ENCODE results near the gene GADL1.

GADL1 gene

DNA sequence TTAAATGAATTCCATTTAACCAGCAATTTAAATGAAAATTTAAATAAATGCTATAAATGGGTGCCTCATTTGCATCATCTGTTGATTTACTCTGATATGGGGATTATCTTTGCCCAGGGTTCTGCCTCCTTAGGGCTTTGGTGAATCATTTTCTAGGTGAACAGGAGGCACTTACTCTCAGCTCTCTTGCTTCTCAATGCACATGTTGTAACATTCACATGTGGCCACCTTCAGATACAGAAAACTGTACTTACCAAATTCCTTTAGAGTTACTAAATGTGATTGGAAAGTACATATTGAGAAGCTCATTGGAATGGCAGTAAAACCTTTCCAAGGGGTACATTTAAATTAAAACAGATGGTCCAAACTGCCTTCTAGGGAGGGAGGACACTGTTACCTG, 20.8 kb downstream of the GADL1 start:
- no peak for DNase-seq

DNA sequence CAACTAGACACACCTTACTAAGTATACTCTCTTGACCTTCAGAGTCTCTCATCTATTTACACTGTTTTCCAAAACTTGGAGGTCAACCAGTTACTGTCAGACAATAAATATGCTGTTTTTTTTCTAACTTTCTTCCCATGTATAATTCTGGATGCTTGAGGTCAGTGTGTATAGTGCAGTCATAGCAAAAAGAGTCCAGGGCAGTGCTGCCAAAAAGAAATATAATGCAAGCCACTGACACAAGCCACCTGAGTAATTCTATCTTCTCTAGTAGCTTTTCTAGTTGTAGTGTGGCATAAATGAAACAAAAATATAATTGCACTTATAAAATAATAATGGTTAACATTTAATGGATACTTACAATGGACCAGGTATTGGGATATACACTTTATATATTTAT, 21.6 kb downstream of the GADL1 start:
- no peak for DNase-seq

DNA sequence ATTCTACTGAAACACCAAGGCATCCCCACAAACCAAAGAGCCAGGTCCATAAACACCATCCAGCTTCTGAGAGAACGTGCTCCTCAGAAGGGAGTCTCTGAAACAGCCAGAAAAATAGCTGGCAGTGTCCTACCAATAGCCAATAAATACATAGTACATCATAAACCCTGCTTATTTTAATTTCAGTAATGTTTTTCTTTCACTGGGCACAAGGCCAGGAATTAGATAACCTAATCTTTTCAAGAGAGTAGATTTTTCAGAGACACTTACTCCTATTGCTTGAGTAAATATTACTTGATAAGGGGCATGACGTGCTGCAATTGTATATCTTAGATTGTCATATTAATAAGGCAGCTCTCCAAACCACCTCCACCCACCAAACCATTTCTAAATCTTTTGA, 22.7 kb downstream of the GADL1 start:
- no peak for DNase-seq

DNA sequence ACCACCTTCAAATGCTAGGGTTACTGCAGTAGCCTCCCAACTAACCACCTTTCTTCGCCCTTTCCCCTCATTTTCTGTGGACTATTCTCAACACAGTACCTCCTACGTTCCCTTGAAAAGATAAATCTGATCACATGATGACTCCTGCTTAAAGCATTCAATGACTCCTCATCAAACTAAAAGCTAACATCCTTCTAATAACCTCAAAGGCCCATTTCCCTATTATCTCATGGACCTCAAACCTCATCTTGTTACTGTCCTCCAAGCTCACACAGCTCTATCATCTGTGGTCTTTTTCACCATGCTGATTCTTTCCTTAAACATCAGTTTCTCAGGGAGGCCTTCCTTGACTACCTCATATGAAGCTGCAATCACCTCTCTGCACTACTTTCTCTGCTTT, 29.6 kb downstream of the GADL1 start:
- no peak for DNase-seq

DNA sequence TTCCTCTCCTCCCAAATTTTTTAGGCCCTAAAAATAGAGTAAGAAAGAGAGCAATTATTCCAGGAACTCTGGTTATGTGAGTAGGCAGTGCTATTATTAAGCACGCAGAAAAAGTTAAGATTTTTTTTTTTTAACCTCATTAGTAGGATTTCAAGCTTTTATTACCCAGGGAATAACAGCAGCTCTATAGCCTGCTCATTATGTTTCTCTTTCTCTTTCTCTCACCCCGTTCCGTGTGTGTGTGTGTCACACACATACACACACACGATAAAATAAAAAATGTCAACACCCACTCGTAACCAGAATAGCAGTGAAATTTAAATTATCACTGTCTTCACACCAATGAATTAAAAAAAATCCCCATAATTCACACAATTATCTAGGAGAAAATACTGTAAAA, 30.3 kb downstream of the GADL1 start:
- no peak for DNase-seq

DNA sequence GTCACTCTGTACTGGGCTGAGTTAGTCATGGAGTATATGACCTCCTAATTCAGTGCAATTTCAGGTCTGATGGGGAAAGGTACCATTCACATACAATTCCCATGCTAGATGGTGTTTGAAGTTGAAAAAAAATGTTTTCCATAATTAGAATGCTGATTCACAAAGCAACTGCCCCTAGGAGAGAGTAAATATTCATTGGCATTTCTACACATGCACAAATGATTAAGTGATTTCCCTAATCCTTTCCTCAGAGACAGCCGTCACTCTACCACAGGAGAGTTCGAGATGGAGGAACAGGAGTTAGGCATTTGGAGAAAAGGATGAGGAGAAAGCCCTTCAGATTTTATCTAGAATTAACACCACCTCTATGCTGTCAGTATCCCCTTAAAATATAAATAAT, 32.5 kb downstream of the GADL1 start:
- no peak for DNase-seq

DNA sequence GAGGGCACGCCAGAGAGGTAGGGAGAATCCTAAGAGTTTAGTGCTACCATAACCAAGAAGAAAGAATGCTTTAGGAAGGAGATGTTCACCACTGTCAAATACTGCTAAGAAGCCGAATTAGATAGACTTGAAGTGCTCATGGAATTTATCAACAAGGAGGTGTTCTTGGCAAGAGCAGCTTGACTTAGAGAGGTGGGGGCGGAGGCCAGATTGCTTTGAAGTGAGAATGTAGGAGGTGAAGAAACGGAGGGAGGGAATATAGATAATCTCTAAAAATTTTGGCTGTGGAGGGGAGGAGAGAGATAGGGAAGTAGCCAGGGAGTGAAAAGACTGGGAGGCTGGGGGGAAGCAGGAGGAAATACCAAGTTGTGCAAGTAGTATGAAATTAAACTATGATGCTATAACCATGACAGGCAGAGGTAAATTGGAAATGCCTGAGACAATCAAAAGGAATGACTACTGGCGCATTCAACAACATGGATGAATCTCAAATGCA, 35.5 kb downstream of the GADL1 start:
- DNase-seq, result no peak

DNA sequence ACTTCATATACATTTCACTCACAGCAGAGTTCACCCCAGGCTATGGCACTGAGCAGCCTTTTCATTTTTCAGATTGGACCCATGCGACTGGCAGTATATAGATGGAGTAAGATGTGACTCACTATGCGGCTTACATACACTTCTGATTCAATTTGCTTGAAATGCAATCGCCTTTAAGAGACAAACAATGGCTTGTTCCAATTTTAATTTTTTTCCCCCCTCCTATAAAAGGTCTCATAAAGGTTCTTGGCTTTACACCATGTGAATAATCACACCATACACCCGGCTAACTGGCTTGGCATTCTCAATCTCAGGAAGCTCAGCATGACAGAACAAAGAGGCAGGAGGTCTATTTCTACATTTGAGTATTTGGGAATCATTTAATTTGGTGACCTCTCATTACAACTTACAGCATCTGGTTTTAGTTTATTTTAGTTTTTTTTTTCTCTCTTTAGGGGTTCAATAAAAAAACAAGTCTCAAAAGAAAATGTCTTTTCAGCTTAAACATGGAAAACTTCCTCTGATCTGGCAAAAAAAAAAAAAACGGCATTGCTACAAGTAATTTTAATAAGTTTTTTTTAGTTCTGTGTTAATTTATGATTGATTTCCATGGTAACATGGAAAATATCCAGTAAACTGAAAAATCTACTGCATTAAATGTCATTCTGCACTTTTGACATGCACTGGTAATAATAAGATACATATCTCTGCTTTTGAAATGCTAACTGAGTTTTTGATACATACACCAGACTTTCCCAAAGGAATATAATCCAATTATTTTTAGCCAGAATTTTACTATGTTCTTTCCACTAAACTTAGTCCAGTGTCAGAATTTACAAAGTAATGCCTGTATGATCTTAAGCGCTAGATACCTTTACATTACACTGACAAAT, 38.8 kb downstream of the GADL1 start:
- DNase-seq, result no peak

DNA sequence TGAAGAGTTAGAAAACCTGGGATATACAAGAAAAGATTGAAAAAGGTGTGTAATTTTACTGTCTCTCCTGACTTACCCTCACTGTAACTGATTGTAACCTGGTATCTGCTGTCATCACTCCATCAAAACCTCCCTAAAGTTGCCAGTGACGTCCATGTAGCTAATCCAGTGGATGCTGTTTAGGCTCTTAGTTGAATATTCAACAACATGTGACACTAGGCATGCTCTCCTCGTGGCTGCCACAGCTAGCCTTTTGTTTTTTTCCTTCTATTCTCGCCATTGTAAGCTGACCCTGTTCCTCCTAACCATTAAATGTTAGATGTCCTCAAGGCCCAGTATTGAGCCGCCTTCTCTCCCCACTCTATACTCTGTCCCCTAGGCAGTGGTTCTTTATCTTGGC, 41.6 kb downstream of the GADL1 start:
- no peak for DNase-seq

DNA sequence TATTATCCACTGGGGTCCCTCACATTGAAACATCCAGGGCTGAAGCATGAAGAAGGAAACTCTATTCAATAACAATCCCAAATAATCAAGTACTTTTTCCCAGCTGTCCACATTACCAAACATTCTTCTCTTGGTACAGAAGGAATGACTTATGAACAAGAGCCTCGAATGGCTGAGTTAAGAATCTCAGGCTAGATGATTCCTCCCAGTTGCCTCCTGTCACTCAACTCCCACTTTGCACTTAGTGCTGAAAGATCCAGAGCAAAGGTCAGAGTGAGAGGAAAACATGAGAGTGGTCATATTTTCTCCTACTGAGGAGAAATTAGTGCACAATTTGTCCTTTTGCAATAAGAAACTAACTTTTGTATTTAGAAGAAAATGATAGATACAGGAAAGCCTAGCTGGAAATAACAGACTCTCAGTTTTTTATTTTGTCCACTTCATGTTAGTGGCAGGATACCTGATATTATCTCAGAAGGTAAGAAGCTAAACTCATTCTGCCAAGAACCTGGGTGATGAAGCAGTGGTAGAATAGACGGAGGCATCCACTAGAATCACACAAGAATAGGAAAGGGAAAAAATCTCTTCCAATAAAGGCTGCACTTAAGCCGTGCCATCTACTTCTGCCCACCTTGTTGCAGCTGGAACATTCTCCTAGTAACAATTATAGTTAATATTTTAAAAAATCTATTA, 46.2 kb downstream of the GADL1 start:
- DNase-seq, result no peak

DNA sequence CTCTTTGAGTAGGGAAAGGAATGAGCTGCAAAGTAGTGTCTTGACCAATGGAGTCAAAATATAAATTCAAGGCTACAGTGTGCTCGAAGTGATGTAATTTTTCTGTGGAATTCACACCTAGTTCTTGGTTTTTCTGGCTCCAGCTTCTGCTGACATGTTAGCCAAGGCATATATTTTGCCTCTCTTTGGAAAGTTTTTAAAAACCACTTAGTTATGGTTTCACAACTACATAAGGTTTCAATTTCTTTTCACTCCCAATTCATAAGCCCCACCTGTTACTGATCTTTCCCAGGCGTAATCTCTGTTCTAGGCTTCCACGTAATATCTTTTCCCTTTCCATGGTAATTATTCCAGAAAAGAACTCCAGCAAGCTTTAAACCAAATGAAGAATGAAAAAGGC, 46.9 kb downstream of the GADL1 start:
- no peak for DNase-seq

DNA sequence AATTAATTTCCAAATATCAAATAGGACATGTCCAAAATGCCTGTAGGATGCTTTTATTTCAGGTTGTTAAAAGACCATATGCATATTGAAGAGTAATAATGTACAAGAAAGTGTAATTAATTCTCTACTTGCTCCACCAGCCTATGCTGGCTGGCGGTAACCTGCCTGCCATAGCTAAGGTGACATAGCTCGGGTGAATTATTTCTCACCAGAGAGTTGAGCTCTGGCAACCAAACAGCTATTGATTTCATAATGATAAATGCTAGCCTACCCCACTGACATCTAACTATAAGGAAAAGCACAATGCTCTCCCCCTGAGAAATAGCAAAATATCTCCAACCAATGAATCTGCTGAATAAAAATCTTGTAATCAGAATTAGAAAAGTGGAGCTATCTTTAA, 48.9 kb downstream of the GADL1 start:
- DNase-seq, result no peak

DNA sequence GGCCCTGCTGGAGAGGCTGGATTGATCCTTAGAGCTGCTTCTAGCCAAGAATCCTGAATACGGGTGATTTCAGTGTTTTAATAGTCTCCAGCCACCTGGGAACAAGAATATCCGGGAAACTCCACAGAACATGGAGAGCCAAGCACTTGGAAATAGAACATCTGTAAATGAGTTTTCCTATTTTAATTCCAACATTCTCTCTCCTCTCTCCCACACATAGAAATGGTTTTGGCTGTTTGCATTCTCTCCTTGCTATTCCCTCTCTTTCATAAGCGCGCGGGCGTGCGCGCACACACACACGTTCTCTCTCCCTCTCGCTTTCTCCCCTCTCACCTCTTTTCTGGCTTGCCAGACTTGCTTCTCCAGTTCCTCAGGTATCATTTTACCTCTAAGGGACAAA, 50.6 kb downstream of the GADL1 start:
- no peak for DNase-seq

DNA sequence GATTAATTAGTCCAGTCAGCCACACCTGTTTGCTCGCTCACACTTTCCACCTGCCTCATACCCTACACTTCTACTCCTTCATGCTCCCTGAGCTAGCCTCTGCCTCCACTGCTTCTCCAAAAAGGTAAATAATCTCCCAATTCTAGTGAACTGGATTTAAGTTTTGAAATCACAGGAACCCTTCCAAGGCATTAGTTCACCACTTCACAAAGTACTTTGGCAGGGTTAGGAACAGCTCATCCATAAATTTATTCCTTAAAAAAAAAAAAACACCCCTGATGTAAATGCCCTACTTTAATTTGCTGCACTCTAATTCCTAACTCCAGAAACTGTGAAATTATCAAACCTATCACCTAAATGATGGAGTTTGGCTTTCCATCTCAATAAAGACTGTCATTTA, 58.3 kb downstream of the GADL1 start:
- DNase-seq, result no peak

DNA sequence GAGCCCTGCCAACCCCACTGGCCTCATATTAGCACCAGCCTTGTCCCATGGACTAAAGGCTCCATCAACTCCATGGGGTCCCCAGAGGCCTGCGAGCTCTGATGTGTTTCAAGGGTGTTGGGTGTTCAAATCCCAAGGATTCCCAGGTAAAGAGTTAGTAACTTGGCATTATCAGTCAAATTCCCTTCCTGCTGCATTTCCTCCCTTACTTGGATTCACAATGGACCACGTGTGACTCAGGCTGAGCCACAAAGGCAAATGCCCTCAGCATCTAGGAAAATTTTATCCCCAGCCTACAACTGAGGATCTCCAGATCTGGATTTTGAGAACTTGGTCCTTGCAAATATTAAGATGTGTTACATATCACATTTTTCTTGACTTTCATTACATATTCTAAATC, 58.8 kb downstream of the GADL1 start:
- DNase-seq, result no peak

DNA sequence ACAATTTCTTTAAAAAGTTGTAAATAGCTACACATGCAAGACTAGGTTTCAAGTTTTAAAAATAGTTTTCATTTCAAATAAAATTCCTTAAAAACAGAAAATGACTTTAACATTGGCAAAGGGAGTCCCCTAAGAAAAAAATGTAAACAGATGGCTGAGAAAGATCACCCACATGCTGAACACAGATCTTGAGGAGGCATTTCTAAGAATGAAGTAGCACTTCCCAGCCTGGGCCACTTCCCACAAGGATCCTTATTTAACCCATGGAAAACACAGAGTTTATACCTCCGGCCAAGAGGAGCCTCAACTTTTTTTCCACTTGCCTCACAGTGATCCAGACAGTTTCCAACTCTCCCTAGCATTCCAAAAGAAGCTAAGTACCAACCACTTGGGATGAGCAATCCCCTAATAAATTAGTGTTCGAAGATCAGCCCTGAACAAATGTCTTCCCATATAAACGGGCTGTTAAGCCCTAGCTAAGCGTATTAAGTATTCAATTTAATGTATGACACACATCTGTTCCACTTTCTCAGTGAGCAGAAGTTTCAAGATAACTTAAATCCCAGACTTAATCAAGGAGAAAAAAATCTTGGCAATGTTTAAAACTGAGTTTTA, 61.4 kb downstream of the GADL1 start:
- DNase-seq, result no peak

DNA sequence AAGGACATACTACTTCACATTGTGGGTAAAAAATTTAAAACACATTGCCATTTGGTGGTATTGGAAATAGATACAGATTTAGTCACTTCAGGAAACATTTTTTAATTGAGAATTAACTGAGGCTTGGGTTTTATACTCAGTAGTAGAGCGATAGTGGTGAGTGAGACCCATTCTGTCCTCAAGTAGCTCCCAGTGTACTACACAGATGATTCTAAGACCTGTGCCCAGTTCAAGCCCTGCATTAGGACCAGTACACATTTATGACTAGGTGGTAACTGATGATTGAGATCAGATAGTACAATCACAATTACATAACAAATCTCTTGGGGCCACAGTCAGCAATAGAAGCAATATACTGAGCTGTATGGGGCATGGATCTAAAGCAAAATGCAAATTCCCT, 67.4 kb downstream of the GADL1 start:
- no peak for DNase-seq

DNA sequence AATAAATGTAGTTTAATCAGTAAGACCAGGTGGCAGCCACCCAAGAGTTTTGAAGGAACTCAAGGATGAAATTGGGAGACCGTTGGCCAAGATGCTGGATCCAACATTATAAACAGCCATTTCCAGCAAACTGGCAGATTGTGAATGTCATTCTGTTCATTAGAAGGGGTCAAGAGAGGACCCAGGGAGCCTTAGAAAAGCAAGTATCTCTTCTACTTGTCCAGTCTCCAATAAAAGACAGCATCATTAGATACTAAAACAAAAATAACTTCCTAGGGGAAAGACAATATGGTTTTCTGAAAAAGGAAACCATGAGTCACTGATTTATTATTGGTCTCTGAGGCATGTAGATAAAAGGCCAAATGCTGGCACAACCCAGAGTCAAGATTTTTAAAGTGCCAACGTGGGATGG, 67.9 kb downstream of the GADL1 start:
- DNase-seq, result no peak

DNA sequence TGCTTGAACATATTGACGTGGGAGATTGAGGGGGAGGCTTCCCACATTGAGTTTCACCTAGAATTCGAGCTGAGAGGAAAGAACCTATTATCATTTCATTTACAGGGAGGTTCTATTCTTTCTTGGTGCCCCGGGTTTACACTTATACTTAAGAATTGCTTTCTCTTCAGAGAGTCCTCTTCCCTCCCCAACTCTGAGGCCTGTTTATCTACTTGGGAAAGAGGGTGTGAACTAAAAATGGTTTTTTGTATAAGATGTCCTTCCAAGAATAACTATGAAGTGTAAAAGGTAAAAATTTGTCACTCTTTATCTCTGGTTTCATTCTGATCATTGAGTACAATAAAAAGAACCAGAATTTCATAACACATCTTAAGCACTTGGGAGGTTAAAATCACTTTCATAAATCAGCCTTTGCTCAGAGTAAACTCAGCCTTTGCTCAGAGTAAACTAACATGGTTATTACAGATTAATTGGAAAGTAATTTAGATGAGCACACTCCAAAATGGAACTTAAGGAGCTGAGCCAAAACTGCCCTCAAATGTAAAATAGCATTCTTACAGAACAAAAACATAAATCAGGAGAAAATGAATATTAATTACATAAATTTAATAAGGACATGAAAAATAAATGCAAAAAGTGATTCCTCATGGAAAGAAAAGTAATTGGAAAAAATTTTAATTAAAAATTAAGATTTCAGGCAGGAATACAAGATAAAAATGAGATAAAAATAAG, 75.2 kb downstream of the GADL1 start:
- no peak for DNase-seq

DNA sequence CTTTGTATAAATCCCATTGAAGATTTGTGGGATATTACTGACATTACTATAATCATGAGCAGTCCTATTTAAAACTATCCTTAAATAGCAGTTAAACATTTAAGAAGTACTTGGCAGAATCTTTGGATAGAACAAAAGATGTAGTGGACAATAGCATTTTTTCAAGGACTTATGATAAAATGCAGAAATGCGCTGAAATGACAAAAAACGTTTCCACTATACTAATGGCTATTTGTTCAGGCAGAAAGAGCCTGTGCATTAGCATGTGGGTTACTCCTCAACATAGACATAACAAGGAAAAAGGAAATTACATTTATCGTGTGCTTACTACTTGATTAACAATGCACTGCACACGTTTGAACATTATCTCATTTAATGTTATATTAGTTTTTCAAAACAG, 80.7 kb downstream of the GADL1 start:
- DNase-seq, result no peak

DNA sequence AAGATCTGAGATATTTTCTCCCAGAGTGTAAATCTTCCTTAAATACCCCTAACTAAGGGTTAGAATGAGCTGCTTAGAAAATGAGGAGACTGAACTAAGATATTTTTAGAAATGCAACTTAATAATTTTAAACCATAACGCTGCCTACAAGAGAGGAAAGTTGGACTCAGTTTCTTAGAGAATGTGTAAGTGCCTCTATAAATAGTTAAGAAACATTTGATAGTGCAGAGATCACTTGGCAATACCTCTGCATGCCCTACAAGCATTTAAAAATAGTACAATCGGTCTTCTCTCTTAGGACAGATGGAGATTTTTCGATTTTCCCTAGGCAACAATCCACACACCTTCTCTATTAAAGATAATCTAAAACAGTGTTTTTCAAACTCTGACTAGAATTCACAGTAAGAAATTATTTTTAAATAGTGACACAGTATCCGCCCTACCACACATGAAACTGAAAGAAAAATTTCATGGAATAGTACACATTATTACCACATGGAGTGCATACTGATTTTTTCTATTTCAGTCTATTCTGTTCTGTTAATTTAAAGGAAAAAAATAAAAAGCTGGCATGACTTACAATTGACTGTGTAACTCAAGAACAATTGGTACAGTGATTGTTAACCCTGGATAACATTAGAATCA, 83.2 kb downstream of the GADL1 start:
- DNase-seq, result no peak

DNA sequence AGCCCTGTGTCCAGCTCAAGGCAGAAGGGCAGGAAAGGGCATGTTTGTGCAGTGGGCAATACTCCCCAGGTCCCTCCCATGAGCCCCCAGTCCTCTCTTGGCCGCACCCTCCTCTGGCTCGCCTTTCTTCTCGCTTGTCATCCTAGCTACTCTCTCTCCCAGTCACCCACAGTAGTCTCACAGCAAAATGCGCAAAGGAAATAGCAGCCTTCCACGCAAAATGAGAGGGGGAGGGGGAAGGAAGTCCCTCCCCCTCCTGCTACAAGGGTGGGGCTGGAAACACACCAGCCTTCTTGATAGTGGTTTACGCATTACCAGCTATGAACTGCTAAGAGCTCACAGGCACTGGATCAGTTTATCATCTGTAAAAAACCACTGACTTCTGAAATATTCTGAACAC, 83.8 kb downstream of the GADL1 start:
- DNase-seq, result no peak

DNA sequence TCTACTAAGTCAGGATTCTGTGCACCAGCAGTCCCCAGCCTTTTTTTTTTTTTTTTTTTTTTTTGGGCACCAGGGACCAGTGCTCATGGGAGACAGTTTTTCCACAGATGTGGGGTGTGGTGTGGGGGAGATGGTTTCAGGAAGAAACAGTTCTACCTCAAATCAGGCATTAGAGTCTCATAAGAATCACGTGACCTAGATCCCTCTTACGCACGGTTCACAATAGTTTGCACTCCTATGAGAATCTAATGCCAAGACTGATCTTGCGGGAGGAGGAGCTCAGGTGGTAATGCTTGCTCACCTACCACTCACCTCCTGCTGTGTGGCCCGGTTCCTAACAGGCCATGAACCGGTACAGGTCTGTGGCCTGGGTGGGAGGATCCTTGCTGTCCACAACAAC, 88.8 kb downstream of the GADL1 start:
- DNase-seq, result no peak
